ENCODE results near the gene MRRF. TPM values are rescaled to one million over a fixed set of nuclear protein-coding genes. Genes with fewer than 3 reads are reported as not detected.

Gene MRRF
- total RNA-seq, 1 experiment from 2014 or later = 67.3 TPM

GRCh38 chr9:122297512-122297911 is 32.8 kb downstream of the MRRF start:
- Histone ChIP-seq H2AFZ (ENCODE audit: low read length) (no peak overlapping the region), H3K36me3 (ENCODE audit: insufficient read depth, low read length) (peaks cover 38% of the 10 kb centered on the region; the same call in 1 of the 2 replicates), H3K27ac (ENCODE audit: low read length) (no peak overlapping the region), H3K4me1 (ENCODE audit: low read length) (peaks cover 5% of the 10 kb centered on the region), H3K4me3 (ENCODE audit: low read length) (no peak overlapping the region), H3K27me3 (ENCODE audit: low read length) (no peaks in the 10 kb centered on the region), H3K9me2 (replicated peaks; ENCODE audit: insufficient read depth, low read length) (no peaks in the 10 kb centered on the region), H4K20me1 (ENCODE audit: insufficient read depth, low read depth, low read length) (no peaks in the 10 kb centered on the region), H3K9me3 (ENCODE audit: low read length) (no peaks in the 10 kb centered on the region), H3K4me2 (ENCODE audit: low read depth, low read length, poor library complexity, severe bottlenecking) (no peak overlapping the region), H3K79me2 (ENCODE audit: low read length) (peaks cover 83% of the 10 kb centered on the region), H3K9ac (ENCODE audit: low read length) (no peak overlapping the region)
- DNase-seq = no peak

GRCh38 chr9:122302237-122303093 is 37.8 kb downstream of the MRRF start:
- Histone ChIP-seq H3K27me3 (ENCODE audit: low read length) (no peaks in the 10 kb centered on the region), H3K4me3 (ENCODE audit: low read length) (no peak overlapping the region), H3K4me1 (ENCODE audit: low read length) (peaks cover 10% of the 10 kb centered on the region), H3K9ac (ENCODE audit: low read length) (no peak overlapping the region), H3K27ac (ENCODE audit: low read length) (no peak overlapping the region), H4K20me1 (ENCODE audit: insufficient read depth, low read depth, low read length) (no peaks in the 10 kb centered on the region), H3K9me3 (ENCODE audit: low read length) (no peaks in the 10 kb centered on the region), H3K4me2 (ENCODE audit: low read depth, low read length, poor library complexity, severe bottlenecking) (no peak overlapping the region), H3K9me2 (replicated peaks; ENCODE audit: insufficient read depth, low read length) (no peaks in the 10 kb centered on the region), H3K36me3 (ENCODE audit: insufficient read depth, low read length) (peaks cover 11% of the 10 kb centered on the region; the same call in 1 of the 2 replicates), H3K79me2 (ENCODE audit: low read length) (peaks cover 75% of the 10 kb centered on the region), H2AFZ (ENCODE audit: low read length) (no peak overlapping the region)
- DNase-seq = no peak

GRCh38 chr9:122307061-122307460 is 42.4 kb downstream of the MRRF start:
- Histone ChIP-seq H3K4me3 (ENCODE audit: low read length) (no peak overlapping the region), H3K4me2 (ENCODE audit: low read depth, low read length, poor library complexity, severe bottlenecking) (no peak overlapping the region), H4K20me1 (ENCODE audit: insufficient read depth, low read depth, low read length) (no peaks in the 10 kb centered on the region), H3K9me3 (ENCODE audit: low read length) (no peaks in the 10 kb centered on the region), H2AFZ (ENCODE audit: low read length) (no peak overlapping the region), H3K4me1 (ENCODE audit: low read length) (peaks cover 9% of the 10 kb centered on the region), H3K27ac (ENCODE audit: low read length) (no peak overlapping the region), H3K79me2 (ENCODE audit: low read length) (peaks cover 43% of the 10 kb centered on the region), H3K36me3 (ENCODE audit: insufficient read depth, low read length) (peaks cover 7% of the 10 kb centered on the region; the same call in 1 of the 2 replicates), H3K27me3 (ENCODE audit: low read length) (no peaks in the 10 kb centered on the region), H3K9ac (ENCODE audit: low read length) (no peak overlapping the region), H3K9me2 (replicated peaks; ENCODE audit: insufficient read depth, low read length) (no peaks in the 10 kb centered on the region)
- no peak for DNase-seq

GRCh38 chr9:122307925-122308324 is 43.2 kb downstream of the MRRF start:
- H3K4me3 ChIP-seq (ENCODE audit: low read length) = no peak overlapping the region
- no peaks in the 10 kb centered on the region for H3K27me3 ChIP-seq (ENCODE audit: low read length)
- no peaks in the 10 kb centered on the region for H4K20me1 ChIP-seq (ENCODE audit: insufficient read depth, low read depth, low read length)
- peaks cover 35% of the 10 kb centered on the region for H3K79me2 ChIP-seq (ENCODE audit: low read length)
- no peak for DNase-seq
- H3K9me3 ChIP-seq (ENCODE audit: low read length) = no peaks in the 10 kb centered on the region
- H3K9ac ChIP-seq (ENCODE audit: low read length) = no peak overlapping the region
- H3K4me1 ChIP-seq (ENCODE audit: low read length) = peaks cover under 1% of the 10 kb centered on the region; the same call in 1 of the 2 replicates
- H3K27ac ChIP-seq (ENCODE audit: low read length) = no peak overlapping the region
- H2AFZ ChIP-seq (ENCODE audit: low read length) = no peak overlapping the region
- peaks cover 5% of the 10 kb centered on the region; the same call in 1 of the 2 replicates for H3K36me3 ChIP-seq (ENCODE audit: insufficient read depth, low read length)
- no peaks in the 10 kb centered on the region for H3K9me2 ChIP-seq (replicated peaks; ENCODE audit: insufficient read depth, low read length)
- H3K4me2 ChIP-seq (ENCODE audit: low read depth, low read length, poor library complexity, severe bottlenecking) = no peak overlapping the region

GRCh38 chr9:122309861-122310260 is 45.2 kb downstream of the MRRF start:
- H3K9me3 ChIP-seq (ENCODE audit: low read length) = no peaks in the 10 kb centered on the region
- H3K27me3 ChIP-seq (ENCODE audit: low read length) = no peaks in the 10 kb centered on the region
- H4K20me1 ChIP-seq (ENCODE audit: insufficient read depth, low read depth, low read length) = no peaks in the 10 kb centered on the region
- no peak overlapping the region for H2AFZ ChIP-seq (ENCODE audit: low read length)
- H3K4me1 ChIP-seq (ENCODE audit: low read length) = no peaks in the 10 kb centered on the region
- no peak for DNase-seq
- peaks cover 18% of the 10 kb centered on the region for H3K79me2 ChIP-seq (ENCODE audit: low read length)
- H3K9me2 ChIP-seq (replicated peaks; ENCODE audit: insufficient read depth, low read length) = no peaks in the 10 kb centered on the region
- peaks cover 15% of the 10 kb centered on the region; the same call in 1 of the 2 replicates for H3K36me3 ChIP-seq (ENCODE audit: insufficient read depth, low read length)
- no peak overlapping the region for H3K4me3 ChIP-seq (ENCODE audit: low read length)
- no peak overlapping the region for H3K9ac ChIP-seq (ENCODE audit: low read length)
- no peak overlapping the region for H3K27ac ChIP-seq (ENCODE audit: low read length)
- H3K4me2 ChIP-seq (ENCODE audit: low read depth, low read length, poor library complexity, severe bottlenecking) = no peak overlapping the region

- peaks cover 15% of the 10 kb centered on the region; the same call in 1 of the 2 replicates for H3K36me3 ChIP-seq (ENCODE audit: insufficient read depth, low read length)
- H2AFZ ChIP-seq (ENCODE audit: low read length) = no peak overlapping the region
- no peaks in the 10 kb centered on the region for H3K27me3 ChIP-seq (ENCODE audit: low read length)
- no peak overlapping the region for H3K4me3 ChIP-seq (ENCODE audit: low read length)
- H3K4me2 ChIP-seq (ENCODE audit: low read depth, low read length, poor library complexity, severe bottlenecking) = no peak overlapping the region
- no peak overlapping the region for H3K27ac ChIP-seq (ENCODE audit: low read length)
- DNase-seq = no peak
- no peaks in the 10 kb centered on the region for H3K9me3 ChIP-seq (ENCODE audit: low read length)
- no peak overlapping the region for H3K9ac ChIP-seq (ENCODE audit: low read length)
- H4K20me1 ChIP-seq (ENCODE audit: insufficient read depth, low read depth, low read length) = no peaks in the 10 kb centered on the region
- peaks cover 7% of the 10 kb centered on the region; the same call in 1 of the 2 replicates for H3K79me2 ChIP-seq (ENCODE audit: low read length)
- H3K9me2 ChIP-seq (replicated peaks; ENCODE audit: insufficient read depth, low read length) = no peaks in the 10 kb centered on the region
- H3K4me1 ChIP-seq (ENCODE audit: low read length) = no peaks in the 10 kb centered on the region
These were observed 49.5 kb downstream of the MRRF start for GRCh38 chr9:122314165-122314564.

- Histone ChIP-seq H2AFZ (ENCODE audit: low read length) (no peak overlapping the region), H3K9me3 (ENCODE audit: low read length) (no peaks in the 10 kb centered on the region), H3K4me2 (ENCODE audit: low read depth, low read length, poor library complexity, severe bottlenecking) (no peak overlapping the region), H3K27ac (ENCODE audit: low read length) (no peak overlapping the region), H3K79me2 (ENCODE audit: low read length) (peaks cover 4% of the 10 kb centered on the region; the same call in 1 of the 2 replicates), H3K4me1 (ENCODE audit: low read length) (no peaks in the 10 kb centered on the region), H3K27me3 (ENCODE audit: low read length) (no peaks in the 10 kb centered on the region), H4K20me1 (ENCODE audit: insufficient read depth, low read depth, low read length) (no peaks in the 10 kb centered on the region), H3K9me2 (replicated peaks; ENCODE audit: insufficient read depth, low read length) (no peaks in the 10 kb centered on the region), H3K4me3 (ENCODE audit: low read length) (no peak overlapping the region), H3K9ac (ENCODE audit: low read length) (no peak overlapping the region), H3K36me3 (ENCODE audit: insufficient read depth, low read length) (peaks cover 11% of the 10 kb centered on the region; the same call in 1 of the 2 replicates)
- DNase-seq = no peak
These were observed 50.9 kb downstream of the MRRF start for GRCh38 chr9:122315534-122315933.

GRCh38 chr9:122318284-122318683 is 53.6 kb downstream of the MRRF start:
- no peaks in the 10 kb centered on the region for H3K9me2 ChIP-seq (replicated peaks; ENCODE audit: insufficient read depth, low read length)
- no peak overlapping the region for H3K4me2 ChIP-seq (ENCODE audit: low read depth, low read length, poor library complexity, severe bottlenecking)
- H3K9ac ChIP-seq (ENCODE audit: low read length) = no peak overlapping the region
- no peaks in the 10 kb centered on the region for H3K4me1 ChIP-seq (ENCODE audit: low read length)
- H3K27me3 ChIP-seq (ENCODE audit: low read length) = no peaks in the 10 kb centered on the region
- H3K9me3 ChIP-seq (ENCODE audit: low read length) = no peaks in the 10 kb centered on the region
- H3K79me2 ChIP-seq (ENCODE audit: low read length) = no peaks in the 10 kb centered on the region
- H3K27ac ChIP-seq (ENCODE audit: low read length) = no peak overlapping the region
- H4K20me1 ChIP-seq (ENCODE audit: insufficient read depth, low read depth, low read length) = no peaks in the 10 kb centered on the region
- peaks cover 14% of the 10 kb centered on the region; the same call in 1 of the 2 replicates for H3K36me3 ChIP-seq (ENCODE audit: insufficient read depth, low read length)
- H3K4me3 ChIP-seq (ENCODE audit: low read length) = no peak overlapping the region
- no peak for DNase-seq
- no peak overlapping the region for H2AFZ ChIP-seq (ENCODE audit: low read length)
